PC-9 (cell line): Measurements from ENCODE around the gene PFKM. TPM values are rescaled to one million over a fixed set of nuclear protein-coding genes. Genes with fewer than 3 reads are reported as not detected.

Experiments used
- BruUV-seq: library from RNA; stranded (reverse); fragments of 400-500 nt; replicated peaks from 2 replicates; lab custom pipeline; 2021; lab: Mats Ljungman, UMichigan
- CTCF ChIA-PET: fragments of 300-600 bp; sonication (Branson Sonifier 250); formaldehyde crosslinking; loops from one replicate; lab custom pipeline; 2022; ENCODE audit warnings: antibody characterized with exemption; lab: Charles Lee
- POLR2A ChIA-PET: fragments of 300-600 bp; sonication (Branson Sonifier 250); formaldehyde crosslinking; loops from one replicate; lab custom pipeline; 2022; ENCODE audit warnings: antibody characterized with exemption; ENCODE audit not compliant: unreplicated experiment; lab: Charles Lee
- DNase-seq, 2 experiments: peaks; one replicate each; pipeline versions ENCODE4 v3.0.0 to v3.0.0-alpha.2; 2015 to 2022; ENCODE audit warnings: mixed read lengths in 1 of 2
- H2AFZ ChIP-seq: fragments of 200-600 bp; sonication (generic); 2 replicates; pipeline ENCODE4 v1.8.1; 2017; ENCODE audit warnings: antibody characterized with exemption
- H3F3A ChIP-seq: fragments of 200-600 bp; sonication (generic); 2 replicates; pipeline ENCODE4 v1.8.1; 2017; ENCODE audit warnings: antibody characterized with exemption, mild to moderate bottlenecking, low read depth; ENCODE audit not compliant: insufficient read depth
- H3K27ac ChIP-seq: fragments of 200-600 bp; sonication (generic); 2 replicates; pipeline ENCODE4 v1.6.1; 2016; ENCODE audit warnings: mixed run types
- H3K27me3 ChIP-seq: fragments of 200-600 bp; sonication (generic); 2 replicates; pipeline ENCODE4 v1.6.1; 2016; ENCODE audit warnings: low read depth, mixed run types; ENCODE audit not compliant: insufficient read depth
- H3K36me3 ChIP-seq: fragments of 200-600 bp; sonication (generic); 2 replicates; pipeline ENCODE4 v1.6.1; 2016; ENCODE audit warnings: low read depth, mixed run types
- H3K4me1 ChIP-seq: fragments of 200-600 bp; sonication (generic); replicated peaks from 2 replicates; pipeline ENCODE4 v1.6.1; 2016; ENCODE audit warnings: mixed run types; ENCODE audit not compliant: insufficient read depth
- H3K4me2 ChIP-seq: fragments of 200-600 bp; sonication (generic); 2 replicates; pipeline ENCODE4 v1.6.1; 2017; ENCODE audit warnings: mixed run types
- H3K4me3 ChIP-seq: fragments of 200-600 bp; sonication (generic); 2 replicates; pipeline ENCODE4 v1.6.1; 2016; ENCODE audit warnings: mixed run types
- H3K79me2 ChIP-seq: fragments of 200-600 bp; sonication (generic); 2 replicates; pipeline ENCODE4 v1.6.1; 2017; ENCODE audit warnings: low read depth, mixed run types
- H3K9me2 ChIP-seq: fragments of 200-600 bp; sonication (generic); 2 replicates; pipeline ENCODE4 v1.8.1; 2017; ENCODE audit warnings: mild to moderate bottlenecking; ENCODE audit not compliant: insufficient read depth
- H3K9me3 ChIP-seq: fragments of 200-600 bp; sonication (generic); 2 replicates; pipeline ENCODE4 v1.8.1; 2016; ENCODE audit warnings: low read depth; ENCODE audit not compliant: insufficient read depth
- H4K20me1 ChIP-seq: fragments of 200-600 bp; sonication (generic); 2 replicates; pipeline ENCODE4 v1.8.1; 2017; ENCODE audit not compliant: insufficient read depth
- EZH2 ChIP-seq: fragments of 200-600 bp; sonication (generic); IDR thresholded peaks from 2 replicates; pipeline ENCODE4 v1.8.0; 2017; ENCODE audit warnings: antibody characterized with exemption, low read depth
- intact Hi-C: fragments of 100-400 bp; cut with micrococcal nuclease; formaldehyde crosslinking; loops from one replicate; pipeline ENCODE4 v1.10.0; 2022; ENCODE audit not compliant: unreplicated experiment
- total RNA-seq: library from RNA; stranded (reverse); gene quantifications from 2 replicates; pipeline ENCODE4 v1.2.3, GENCODE V29; 2021
- TF ChIP-seq, protein P1 (sequence below): fragments of 200-600 bp; sonication (generic); conservative IDR thresholded peaks from 2 replicates; pipeline ENCODE4 v1.6.1; 2017; ENCODE audit warnings: mixed run types, antibody characterized with exemption, mild to moderate bottlenecking, moderate library complexity

PFKM gene
- total RNA-seq, 1 experiment from 2014 or later = 63.2 TPM

DNA sequence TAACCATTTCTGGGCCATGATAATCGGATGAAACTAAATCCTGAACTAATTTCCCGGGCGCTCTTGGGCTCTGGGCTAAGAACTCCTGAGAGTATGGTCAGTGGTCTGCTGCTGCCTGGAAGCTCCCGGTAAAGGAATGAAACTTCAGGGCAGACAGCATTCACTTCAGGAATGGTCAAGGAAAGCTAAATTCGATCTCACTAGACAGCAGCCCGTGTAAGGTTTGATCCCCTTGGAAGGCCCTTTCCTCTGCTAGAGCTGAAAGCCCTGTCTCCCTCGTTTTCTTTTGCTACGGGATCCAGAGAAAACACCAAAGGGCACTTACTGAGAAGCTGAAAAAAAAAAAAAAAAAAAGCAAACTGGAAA lies 37.5 kb downstream of the PFKM start:
- POLR2A ChIA-PET = interaction anchor here (0.7 kb wide), 1 partner anchor 317 kb away, joined by 26 read pairs; no protein-coding TSS in a partner anchor
- BruUV-seq = no TSS peak
- CTCF ChIA-PET = interaction anchor here (0.7 kb wide), 2 partner anchors 505 to 801 kb away, joined by 3 to 10 read pairs; partner anchors contain the start of gene ARF3
- H3F3A ChIP-seq = peaks cover 6% of the 10 kb centered on the region; the same call in 1 of the 2 replicates
- no peak for DNase-seq
- H3K27ac ChIP-seq = no peak overlapping the region
- peaks cover 7% of the 10 kb centered on the region; the same call in 1 of the 2 replicates for H3K4me1 ChIP-seq
- no peaks in the 10 kb centered on the region; the same call in 1 of the 2 replicates for H3K36me3 ChIP-seq
- H4K20me1 ChIP-seq = no peaks in the 10 kb centered on the region
- intact Hi-C loops = loop anchor here (1.0 to 5.0 kb wide), 3 partner anchors 49 to 462 kb away; partner anchors contain the start of gene SENP1
- peak overlapping the region; percentile 98 for H3K4me2 ChIP-seq
- no peak for TF ChIP-seq EZH2
- TF ChIP-seq, protein P1, sequence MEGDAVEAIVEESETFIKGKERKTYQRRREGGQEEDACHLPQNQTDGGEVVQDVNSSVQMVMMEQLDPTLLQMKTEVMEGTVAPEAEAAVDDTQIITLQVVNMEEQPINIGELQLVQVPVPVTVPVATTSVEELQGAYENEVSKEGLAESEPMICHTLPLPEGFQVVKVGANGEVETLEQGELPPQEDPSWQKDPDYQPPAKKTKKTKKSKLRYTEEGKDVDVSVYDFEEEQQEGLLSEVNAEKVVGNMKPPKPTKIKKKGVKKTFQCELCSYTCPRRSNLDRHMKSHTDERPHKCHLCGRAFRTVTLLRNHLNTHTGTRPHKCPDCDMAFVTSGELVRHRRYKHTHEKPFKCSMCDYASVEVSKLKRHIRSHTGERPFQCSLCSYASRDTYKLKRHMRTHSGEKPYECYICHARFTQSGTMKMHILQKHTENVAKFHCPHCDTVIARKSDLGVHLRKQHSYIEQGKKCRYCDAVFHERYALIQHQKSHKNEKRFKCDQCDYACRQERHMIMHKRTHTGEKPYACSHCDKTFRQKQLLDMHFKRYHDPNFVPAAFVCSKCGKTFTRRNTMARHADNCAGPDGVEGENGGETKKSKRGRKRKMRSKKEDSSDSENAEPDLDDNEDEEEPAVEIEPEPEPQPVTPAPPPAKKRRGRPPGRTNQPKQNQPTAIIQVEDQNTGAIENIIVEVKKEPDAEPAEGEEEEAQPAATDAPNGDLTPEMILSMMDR = no peak
- H3K9me3 ChIP-seq = no peaks in the 10 kb centered on the region
- peaks cover 20% of the 10 kb centered on the region for H3K79me2 ChIP-seq
- no peaks in the 10 kb centered on the region for H3K27me3 ChIP-seq
- peak overlapping the region; percentile 90 for H3K4me3 ChIP-seq
- H3K9me2 ChIP-seq = no peaks in the 10 kb centered on the region
- peak overlapping the region; percentile 100 for H2AFZ ChIP-seq

DNA sequence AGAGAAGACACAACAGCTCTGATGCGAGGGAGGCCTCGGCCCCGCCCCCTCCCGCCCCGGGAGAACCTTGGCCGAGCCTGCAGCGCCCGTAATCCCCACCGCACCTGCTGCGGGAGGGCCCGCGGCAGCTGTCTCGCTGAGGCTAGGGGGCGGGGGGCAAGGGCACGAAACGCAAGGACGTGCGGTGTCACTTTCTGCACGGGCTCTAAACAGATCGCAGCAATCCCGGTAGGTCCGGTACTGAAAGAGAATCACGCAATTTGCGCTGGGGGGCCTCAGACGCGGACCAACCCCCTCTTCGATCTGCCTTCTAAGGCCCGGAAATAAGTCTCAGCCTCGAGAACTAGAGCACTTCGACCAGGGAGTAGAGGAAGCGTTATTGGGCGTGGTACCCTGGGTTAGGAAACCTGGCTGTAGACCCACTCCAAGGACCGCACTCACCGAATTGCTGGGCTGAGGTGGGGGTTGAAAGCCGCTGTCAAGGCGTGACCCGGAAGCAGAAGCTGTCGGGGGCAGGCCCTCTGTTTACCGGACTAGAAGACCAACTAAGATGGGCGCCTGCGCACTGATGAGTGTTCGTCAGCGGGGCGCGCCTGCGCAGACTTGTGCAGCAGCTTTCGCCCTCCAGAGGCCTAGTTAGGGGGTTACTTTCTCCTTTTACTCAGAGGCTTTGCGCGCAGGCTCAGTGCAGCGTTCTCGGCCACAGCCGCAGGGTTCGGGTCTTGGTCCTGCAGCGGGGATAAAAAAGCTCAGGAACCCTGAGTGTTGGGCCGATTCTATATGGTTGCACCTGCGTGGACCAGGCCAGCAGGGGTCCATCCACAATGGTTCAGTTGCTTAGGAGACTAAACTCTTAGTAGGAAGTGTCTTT lies 38.1 kb downstream of the PFKM start, which contains the start of gene ASB8:
TSS of gene ASB8 (minus strand) at position 498 of the 871 bp plus-strand sequence. CDS start 4,019 bp downstream, outside the sequence.
- peak; percentile 93 to 97 for DNase-seq
- Histone ChIP-seq H3K36me3 (no peaks in the 10 kb centered on the region; the same call in 1 of the 2 replicates), H3K79me2 (peaks cover 20% of the 10 kb centered on the region), H4K20me1 (no peaks in the 10 kb centered on the region), H3K4me1 (peaks cover 7% of the 10 kb centered on the region; the same call in 1 of the 2 replicates), H3K4me3 (peak within 1 kb of the TSS; percentile 90), H3K9me3 (no peaks in the 10 kb centered on the region), H2AFZ (peak within 1 kb of the TSS; percentile 100), H3K27me3 (no peaks in the 10 kb centered on the region), H3K9me2 (no peaks in the 10 kb centered on the region), H3K27ac (no peak within 1 kb of the TSS; the same call in 1 of the 2 replicates), H3F3A (peaks cover 6% of the 10 kb centered on the region; the same call in 1 of the 2 replicates), H3K4me2 (peak within 1 kb of the TSS; percentile 98)
- POLR2A ChIA-PET = interaction anchor here (0.7 kb wide), 3 partner anchors 318 to 451 kb away, joined by 7 to 26 read pairs (median 8); no protein-coding TSS in a partner anchor
- CTCF ChIA-PET = interaction anchor here (0.5 to 0.8 kb wide), 6 partner anchors 79 to 1113 kb away, joined by 3 to 10 read pairs (median 3); partner anchors contain the start of genes ARF3 and VDR
- intact Hi-C loops = loop anchor here (1.0 to 5.0 kb wide), 3 partner anchors 50 to 461 kb away; partner anchors contain the start of gene SENP1
- BruUV-seq = TSS peak; percentile 65
- TF ChIP-seq EZH2 = no peak
- TF ChIP-seq, protein P1 = peak; percentile 52

DNA sequence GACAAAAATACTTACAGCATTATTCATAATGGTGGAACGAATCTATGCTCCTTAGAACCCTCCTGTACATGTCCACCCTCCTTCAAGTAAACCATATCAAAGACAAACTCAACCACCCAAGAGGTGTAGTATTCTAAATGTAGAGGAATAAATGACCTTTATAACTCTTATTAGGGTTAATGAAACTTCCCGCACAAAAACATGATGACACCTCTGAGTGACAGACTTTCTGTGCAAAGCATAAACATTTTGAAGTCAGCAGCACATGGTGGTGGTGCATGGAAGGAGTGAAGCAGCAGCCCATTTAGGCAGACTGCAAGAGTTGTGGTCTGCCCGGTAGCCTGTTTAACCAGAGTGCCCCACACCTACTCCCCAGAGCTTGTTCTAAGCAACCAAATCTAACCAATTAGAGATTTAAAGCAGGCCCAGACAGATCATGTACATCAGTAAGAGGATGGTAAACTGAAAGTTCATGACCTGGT lies 38.8 kb downstream of the PFKM start:
- Histone ChIP-seq H4K20me1 (no peaks in the 10 kb centered on the region), H3K9me2 (no peaks in the 10 kb centered on the region), H3K4me1 (peaks cover 7% of the 10 kb centered on the region; the same call in 1 of the 2 replicates), H3K27me3 (no peaks in the 10 kb centered on the region), H3K9me3 (no peaks in the 10 kb centered on the region), H3K4me2 (peak overlapping the region; percentile 98), H3K79me2 (peaks cover 20% of the 10 kb centered on the region), H3K27ac (no peak overlapping the region; the same call in 1 of the 2 replicates), H3F3A (peaks cover 6% of the 10 kb centered on the region; the same call in 1 of the 2 replicates), H3K4me3 (peak overlapping the region; percentile 90), H2AFZ (peak overlapping the region; percentile 100), H3K36me3 (no peaks in the 10 kb centered on the region; the same call in 1 of the 2 replicates)
- TF ChIP-seq EZH2 = no peak
- TF ChIP-seq, protein P1 = peak; percentile 29; the same call in 1 of the 2 replicates
- ChIA-PET CTCF (interaction anchor here (0.5 to 0.8 kb wide), 3 partner anchors 80 to 253 kb away, joined by 3 to 6 read pairs (median 3); partner anchors contain the start of gene VDR), POLR2A (interaction anchor here (0.7 kb wide), 2 partner anchors 370 to 452 kb away, joined by 7 to 8 read pairs; no protein-coding TSS in a partner anchor)
- DNase-seq = no peak
- intact Hi-C loops = loop anchor here (1.0 to 5.0 kb wide), 3 partner anchors 51 to 460 kb away; partner anchors contain the start of gene SENP1
- no TSS peak for BruUV-seq
